DND-41 (cell line): Measurements from ENCODE around the gene ZFAND4.

Experiments
- ATAC-seq: fragments of 200-7000 bp; cut with Tn5 transposase; 3 replicates; pipeline ENCODE4 v1.9.1; 2021; ENCODE audit warnings: low read depth; ENCODE audit not compliant: insufficient read depth
- DNase-seq: peaks from one replicate; pipeline ENCODE4 v3.0.0-alpha.2; 2020
- H2AFZ ChIP-seq: 2 replicates; pipeline ENCODE4 v1.6.0; 2012; ENCODE audit warnings: low read depth, low read length
- H3K27ac ChIP-seq: 2 replicates; pipeline ENCODE4 v1.5.1; 2012; ENCODE audit warnings: low read length, inconsistent platforms
- H3K27me3 ChIP-seq: fragments of 200-600 bp; sonication (generic); 2 replicates; pipeline ENCODE4 v1.6.0; 2012; ENCODE audit warnings: low read length, mild to moderate bottlenecking, inconsistent platforms; ENCODE audit not compliant: insufficient read depth, poor library complexity
- H3K36me3 ChIP-seq: 2 replicates; pipeline ENCODE4 v1.5.1; 2012; ENCODE audit warnings: low read length, inconsistent platforms; ENCODE audit not compliant: insufficient read depth
- H3K4me1 ChIP-seq: 2 replicates; pipeline ENCODE4 v1.5.1; 2012; ENCODE audit warnings: mild to moderate bottlenecking, low read length; ENCODE audit not compliant: insufficient read depth
- H3K4me2 ChIP-seq: 2 replicates; pipeline ENCODE4 v1.6.0; 2012; ENCODE audit warnings: mild to moderate bottlenecking, moderate library complexity, low read length, inconsistent platforms; ENCODE audit not compliant: insufficient read depth
- H3K4me3 ChIP-seq, 2 experiments: fragments of 200-600 bp in 1 of 2; shearing (Covaris generic) in 1 of 2; 2 replicates each; pipeline ENCODE4 v1.5.1; 2012 to 2016; ENCODE audit warnings: inconsistent platforms in 2 of 2, low read length in 2 of 2, mild to moderate bottlenecking in 2 of 2, low read depth in 1 of 2, moderate library complexity in 1 of 2
- H3K79me2 ChIP-seq: 2 replicates; pipeline ENCODE4 v1.6.0; 2012; ENCODE audit warnings: low read length, inconsistent platforms; ENCODE audit not compliant: insufficient read depth
- H3K9ac ChIP-seq: 2 replicates; pipeline ENCODE4 v1.6.0; 2012; ENCODE audit warnings: low read depth, mild to moderate bottlenecking, inconsistent platforms, low read length, moderate library complexity
- H3K9me3 ChIP-seq: 2 replicates; pipeline ENCODE4 v1.5.1; 2012; ENCODE audit warnings: low read length, moderate library complexity, mild to moderate bottlenecking, inconsistent platforms; ENCODE audit not compliant: insufficient read depth, severe bottlenecking
- H4K20me1 ChIP-seq: 2 replicates; pipeline ENCODE4 v1.6.0; 2012; ENCODE audit warnings: low read length; ENCODE audit not compliant: insufficient read depth
- EZH2 ChIP-seq: IDR thresholded peaks from 3 replicates; pipeline ENCODE4 v1.6.1; 2012; ENCODE audit warnings: borderline replicate concordance, low read depth, mild to moderate bottlenecking, moderate library complexity, low read length, inconsistent platforms; ENCODE audit not compliant: severe bottlenecking
- TF ChIP-seq, protein P1 (sequence below): IDR thresholded peaks from 2 replicates; pipeline ENCODE4 v1.5.1; 2012; ENCODE audit warnings: borderline replicate concordance, low read length, moderate library complexity, mild to moderate bottlenecking; ENCODE audit not compliant: poor library complexity, severe bottlenecking; ENCODE audit errors: extremely low read depth

The ZFAND4 gene

GRCh38 chr10:45646384-45647050 lies 26.1 kb downstream of the ZFAND4 start:
- DNase-seq: no peak
- Histone ChIP-seq H3K9me3 (no peaks in the 10 kb centered on the region), H3K4me3 (no peak overlapping the region), H3K4me1 (no peaks in the 10 kb centered on the region), H3K79me2 (peaks cover 4% of the 10 kb centered on the region; the same call in 1 of the 2 replicates), H3K27ac (no peak overlapping the region), H4K20me1 (no peaks in the 10 kb centered on the region), H3K4me2 (no peak overlapping the region), H3K9ac (no peak overlapping the region), H3K27me3 (no peaks in the 10 kb centered on the region), H2AFZ (no peak overlapping the region), H3K36me3 (peaks cover 41% of the 10 kb centered on the region; the same call in 1 of the 2 replicates)
- ATAC-seq: no peak
- TF ChIP-seq, protein P1, sequence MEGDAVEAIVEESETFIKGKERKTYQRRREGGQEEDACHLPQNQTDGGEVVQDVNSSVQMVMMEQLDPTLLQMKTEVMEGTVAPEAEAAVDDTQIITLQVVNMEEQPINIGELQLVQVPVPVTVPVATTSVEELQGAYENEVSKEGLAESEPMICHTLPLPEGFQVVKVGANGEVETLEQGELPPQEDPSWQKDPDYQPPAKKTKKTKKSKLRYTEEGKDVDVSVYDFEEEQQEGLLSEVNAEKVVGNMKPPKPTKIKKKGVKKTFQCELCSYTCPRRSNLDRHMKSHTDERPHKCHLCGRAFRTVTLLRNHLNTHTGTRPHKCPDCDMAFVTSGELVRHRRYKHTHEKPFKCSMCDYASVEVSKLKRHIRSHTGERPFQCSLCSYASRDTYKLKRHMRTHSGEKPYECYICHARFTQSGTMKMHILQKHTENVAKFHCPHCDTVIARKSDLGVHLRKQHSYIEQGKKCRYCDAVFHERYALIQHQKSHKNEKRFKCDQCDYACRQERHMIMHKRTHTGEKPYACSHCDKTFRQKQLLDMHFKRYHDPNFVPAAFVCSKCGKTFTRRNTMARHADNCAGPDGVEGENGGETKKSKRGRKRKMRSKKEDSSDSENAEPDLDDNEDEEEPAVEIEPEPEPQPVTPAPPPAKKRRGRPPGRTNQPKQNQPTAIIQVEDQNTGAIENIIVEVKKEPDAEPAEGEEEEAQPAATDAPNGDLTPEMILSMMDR: no peak
- no peak for TF ChIP-seq EZH2

- Histone ChIP-seq H3K9me3 (no peaks in the 10 kb centered on the region), H3K4me3 (no peak overlapping the region), H3K9ac (no peak overlapping the region), H3K27me3 (no peaks in the 10 kb centered on the region), H3K4me2 (no peak overlapping the region), H3K27ac (no peak overlapping the region), H4K20me1 (no peaks in the 10 kb centered on the region), H3K36me3 (peaks cover 36% of the 10 kb centered on the region; the same call in 1 of the 2 replicates), H3K79me2 (no peaks in the 10 kb centered on the region), H3K4me1 (no peaks in the 10 kb centered on the region), H2AFZ (no peak overlapping the region)
- TF ChIP-seq, protein P1: no peak
- no peak for TF ChIP-seq EZH2
- DNase-seq (no peak), ATAC-seq (no peak)
These were observed 28.0 kb downstream of the ZFAND4 start for GRCh38 chr10:45644527-45644926.

DNA sequence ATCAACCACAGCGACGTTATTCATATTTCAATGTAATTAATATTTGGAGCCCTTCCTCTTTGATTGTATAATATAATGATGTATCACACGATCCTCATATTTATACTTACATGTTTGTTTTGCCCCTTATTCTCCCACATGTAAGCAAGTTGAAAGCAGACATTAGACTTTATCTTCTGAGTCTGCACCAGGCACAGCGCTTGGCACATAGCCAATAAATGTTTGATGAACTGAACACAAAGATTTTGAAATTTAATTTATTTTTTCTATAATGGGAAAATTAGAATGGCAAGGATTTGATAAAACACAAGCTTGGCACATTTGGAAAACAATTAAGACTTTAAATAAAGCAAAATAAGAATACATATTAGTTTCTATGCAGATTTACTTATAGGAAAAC lies 31.6 kb downstream of the ZFAND4 start:
- no peak for ATAC-seq
- H4K20me1 ChIP-seq: no peaks in the 10 kb centered on the region
- H3K27me3 ChIP-seq: no peaks in the 10 kb centered on the region
- no peak for TF ChIP-seq EZH2
- TF ChIP-seq, protein P1: no peak
- no peak overlapping the region for H3K4me3 ChIP-seq
- no peak for DNase-seq
- H2AFZ ChIP-seq: no peak overlapping the region
- no peak overlapping the region for H3K9ac ChIP-seq
- H3K36me3 ChIP-seq: peaks cover 16% of the 10 kb centered on the region; the same call in 1 of the 2 replicates
- no peaks in the 10 kb centered on the region for H3K9me3 ChIP-seq
- H3K4me2 ChIP-seq: no peak overlapping the region
- no peaks in the 10 kb centered on the region for H3K79me2 ChIP-seq
- H3K27ac ChIP-seq: no peak overlapping the region
- H3K4me1 ChIP-seq: no peaks in the 10 kb centered on the region
